ENCODE results near the gene TMEM95. TPM values are rescaled to one million over a fixed set of nuclear protein-coding genes. Genes with fewer than 3 reads are reported as not detected.
"Not testable (repeated sequence)": the region's sequence is repeated elsewhere in the genome, so short reads cannot be mapped to it uniquely, and the experiment has no call there.

TMEM95 gene
- total RNA-seq, 2 donors from 2014 or later, result not detected

GRCh38 chr17:7322520-7323194 lies 32.3 kb upstream of the TMEM95 start:
- intact Hi-C loops (cut with DNase I), result no loop called here
- DNase-seq (no peak), ATAC-seq (no peak)

DNA sequence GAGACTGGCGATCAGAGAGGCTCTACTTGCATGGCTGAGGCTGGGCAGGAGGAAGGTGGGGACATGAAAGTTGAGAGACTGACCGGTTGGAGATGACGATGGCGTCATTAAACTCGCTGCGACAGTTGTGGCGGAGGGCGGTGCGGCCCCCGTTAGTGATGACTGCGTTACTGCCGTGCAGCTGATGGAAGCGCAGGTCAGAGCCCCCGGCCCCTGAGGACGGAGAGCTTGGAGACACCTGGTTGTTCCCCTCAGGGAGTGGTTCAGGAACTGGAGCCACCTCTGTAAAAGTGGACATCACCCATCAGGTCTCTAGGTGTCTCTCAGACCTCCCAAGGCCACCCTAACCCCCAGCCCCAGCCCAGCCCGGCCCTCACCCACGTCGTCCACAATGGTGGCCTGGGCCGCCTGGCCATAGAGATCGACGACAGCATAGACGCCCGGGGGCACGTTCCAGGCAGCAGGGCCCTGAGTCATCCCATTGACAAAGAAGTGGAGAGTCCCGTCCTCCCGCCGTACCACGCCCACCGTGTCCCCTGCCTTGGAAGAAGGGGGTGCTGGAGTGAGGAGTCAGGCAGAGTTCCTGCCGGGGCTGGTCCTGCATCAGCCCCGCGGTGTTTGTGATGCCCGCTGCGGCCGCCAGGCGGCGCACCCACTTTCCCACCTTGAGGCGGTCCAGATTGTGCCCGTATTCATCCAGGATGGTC lies 31.1 kb upstream of the TMEM95 start:
- peak; percentile 63 for DNase-seq
- intact Hi-C loops (cut with DNase I), result no loop called here
- peak; percentile 14 to 28 for ATAC-seq

DNA sequence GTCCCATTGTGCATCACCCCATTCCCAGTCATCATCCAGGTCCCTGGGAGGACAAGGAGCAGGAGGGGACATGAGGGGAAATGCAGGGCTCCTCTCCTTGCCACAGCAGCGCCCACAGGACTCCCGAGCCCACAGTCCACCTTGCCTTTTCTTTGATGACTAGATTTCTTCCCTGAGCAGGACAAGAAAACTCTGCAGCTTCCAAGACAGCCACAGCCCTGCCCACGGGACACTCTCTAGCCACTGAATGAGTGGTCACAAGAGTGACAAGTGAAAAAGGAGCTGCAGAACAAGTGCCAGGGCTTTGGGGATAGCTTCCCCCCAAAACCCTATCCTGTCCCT lies 30.5 kb upstream of the TMEM95 start:
- intact Hi-C loops (cut with DNase I), result no loop called here
- no peak for ATAC-seq
- no peak for DNase-seq

DNA sequence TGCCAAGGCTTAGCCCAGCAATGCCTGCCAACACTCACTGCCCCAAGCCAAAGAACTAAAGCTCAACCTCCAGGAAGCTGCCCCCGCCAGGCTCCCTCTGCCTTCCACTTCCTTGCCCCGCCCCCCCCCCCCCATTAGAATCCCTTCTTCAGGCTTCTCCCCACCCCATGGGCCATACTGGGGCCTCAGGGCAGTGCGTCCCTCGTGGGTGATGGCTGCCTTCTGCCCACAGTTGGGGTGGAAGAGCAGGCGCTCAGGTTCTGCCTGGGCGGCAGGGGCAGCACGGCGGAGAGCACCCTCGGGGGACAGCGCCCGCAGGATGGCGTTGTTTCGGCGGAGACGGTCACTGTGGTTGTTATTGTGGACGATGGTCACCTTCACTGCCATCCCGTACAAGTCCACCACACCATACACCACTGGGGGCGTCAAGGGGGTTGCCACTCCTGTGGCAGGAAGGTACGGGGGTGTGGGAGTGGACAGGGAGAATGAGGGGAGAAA lies 29.9 kb upstream of the TMEM95 start:
- ATAC-seq (no peak), DNase-seq (no peak)
- intact Hi-C loops (cut with DNase I), result no loop called here

- DNase-seq, result no peak
- intact Hi-C loops (cut with DNase I), result no loop called here
- no peak for ATAC-seq
Measured at GRCh38 chr17:7326186-7326585, 28.8 kb upstream of the TMEM95 start.

DNA sequence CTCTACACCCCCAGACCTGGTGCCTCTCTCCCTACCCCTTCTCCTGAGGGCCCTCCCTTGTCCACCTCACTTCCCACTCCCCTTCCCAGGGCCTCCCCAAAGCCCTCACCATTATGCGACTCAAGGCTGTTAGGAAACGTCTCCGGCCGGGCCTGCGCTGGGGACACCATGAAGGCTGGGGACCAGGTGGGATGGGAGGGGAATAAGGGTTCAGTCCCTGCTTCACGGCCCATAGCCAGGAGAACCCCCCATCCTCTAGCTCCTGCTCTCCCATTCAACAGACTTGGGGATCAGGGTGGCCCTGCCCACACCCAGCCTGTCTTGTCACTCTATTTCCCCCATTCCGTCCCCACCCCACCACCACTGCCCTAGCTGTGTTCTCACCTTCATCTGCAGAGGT lies 27.9 kb upstream of the TMEM95 start:
- intact Hi-C loops (cut with DNase I), result no loop called here
- DNase-seq (no peak), ATAC-seq (no peak)

GRCh38 chr17:7327501-7327900 lies 27.5 kb upstream of the TMEM95 start:
- intact Hi-C loops (cut with DNase I), result no loop called here
- ATAC-seq, result no peak
- DNase-seq, result no peak

DNA sequence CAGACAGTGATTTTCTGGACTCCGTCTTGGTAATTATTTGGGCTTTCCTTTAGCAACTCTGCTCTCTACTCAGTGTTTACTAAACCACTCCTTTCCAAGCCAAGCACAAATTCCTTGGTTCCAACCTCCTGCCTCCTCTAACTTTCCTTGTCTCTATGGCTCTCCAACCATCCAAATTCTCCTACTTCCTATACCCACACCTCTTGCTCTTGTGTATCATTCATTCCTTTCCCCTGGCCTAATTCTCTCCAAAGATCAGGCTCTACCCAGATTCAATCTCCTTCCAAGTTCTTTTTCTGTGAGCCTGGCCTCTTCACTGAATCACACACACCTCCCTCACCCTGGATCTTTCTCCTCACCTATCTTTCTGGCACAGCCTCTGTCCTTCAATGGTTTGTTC lies 26.9 kb upstream of the TMEM95 start:
- no peak for ATAC-seq
- intact Hi-C loops (cut with DNase I), result no loop called here
- DNase-seq, result no peak

DNA sequence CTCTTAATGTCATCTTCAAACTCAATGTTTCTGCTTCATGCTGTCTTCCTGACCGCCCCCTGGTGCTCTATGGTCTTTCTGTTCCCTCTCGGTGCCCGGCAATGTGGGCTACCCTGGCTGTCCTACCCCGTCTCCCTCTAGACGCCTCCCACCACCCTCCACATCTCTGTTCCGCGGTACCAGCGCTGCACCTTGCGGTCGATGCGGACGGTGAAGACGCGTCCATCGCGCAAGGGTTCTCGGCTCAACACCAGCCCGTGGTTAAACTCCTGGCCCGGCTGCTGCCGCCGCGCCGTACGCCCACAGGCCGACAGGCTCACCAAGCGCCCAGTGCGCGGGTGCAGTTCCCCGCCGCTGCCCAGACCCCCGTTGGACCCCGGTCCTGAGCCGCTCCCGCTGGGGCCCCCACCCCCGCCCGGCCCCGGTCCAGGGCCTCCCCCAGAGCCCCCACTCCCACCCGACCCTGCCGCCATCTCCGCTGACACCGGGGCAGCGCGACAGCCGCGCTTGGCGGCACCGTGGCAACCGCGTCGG lies 26.0 kb upstream of the TMEM95 start, which contains the start of gene NEURL4:
TSS of gene NEURL4 (minus strand) at position 496 of the 534 bp plus-strand sequence. CDS start at position 473, 23 bp downstream.
- peak in 1 of 2 donors; percentile 18 for ATAC-seq
- no peak for DNase-seq
- intact Hi-C loops (cut with DNase I), result no loop called here

- intact Hi-C loops (cut with DNase I), result no loop called here
- ATAC-seq (peak; percentile 87 to 90), DNase-seq (peak; percentile 99)
Measured at GRCh38 chr17:7329374-7329996, 25.5 kb upstream of the TMEM95 start.

DNA sequence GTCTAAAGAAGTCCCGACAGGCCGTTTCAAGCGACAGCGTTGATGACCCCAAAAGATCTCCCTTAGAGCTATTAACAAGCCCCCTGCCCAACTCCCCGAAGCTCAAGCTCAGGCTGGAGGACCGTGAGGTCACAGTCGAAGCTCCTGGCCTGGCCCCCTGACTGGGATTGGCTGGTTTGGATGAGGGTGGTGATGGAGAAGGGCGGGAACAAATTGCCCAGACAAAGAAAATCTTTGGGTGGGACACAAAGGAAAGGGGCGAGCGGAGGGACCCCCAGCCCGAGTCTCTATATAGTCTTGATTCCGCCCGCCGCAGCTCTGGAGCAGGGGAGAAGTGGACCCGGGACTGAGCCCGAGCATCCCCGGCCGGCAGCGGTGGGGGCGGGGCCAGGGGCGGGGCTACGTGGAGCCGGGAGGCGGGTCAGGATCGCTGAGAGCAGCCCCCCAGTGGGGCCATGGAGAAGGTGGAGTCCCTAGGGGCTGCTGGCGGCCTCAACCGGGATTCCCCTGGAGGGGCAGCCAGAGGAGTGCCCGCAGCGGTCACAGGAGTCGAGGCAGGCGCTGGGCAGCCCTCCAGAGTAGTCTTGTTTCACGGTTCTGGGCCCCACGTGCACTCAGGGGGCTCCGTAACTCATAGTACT lies 24.8 kb upstream of the TMEM95 start:
- peak; percentile 69 to 81 for ATAC-seq
- peak; percentile 85 for DNase-seq
- intact Hi-C loops (cut with DNase I), result no loop called here

DNA sequence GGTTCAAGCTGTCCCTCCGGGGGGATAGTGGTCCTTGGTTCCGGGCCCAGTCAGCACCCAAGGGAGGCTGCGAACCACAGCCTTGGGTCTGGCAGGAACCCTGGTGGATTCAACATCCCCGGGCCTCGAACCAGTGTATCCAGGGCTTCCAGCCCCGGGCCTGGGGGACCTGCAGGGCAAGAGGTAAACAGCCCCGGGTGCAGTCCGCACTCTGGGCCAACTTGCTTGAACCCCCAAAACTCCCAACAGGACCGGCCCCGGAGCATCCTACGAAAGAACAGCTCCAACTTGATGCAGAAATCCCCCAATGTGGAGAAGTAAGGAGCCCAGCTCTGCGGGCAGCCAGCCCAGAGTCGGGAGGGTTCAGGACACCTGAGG lies 24.3 kb upstream of the TMEM95 start:
- ATAC-seq (no peak), DNase-seq (no peak)
- intact Hi-C loops (cut with DNase I), result no loop called here

GRCh38 chr17:7332111-7332510 lies 22.8 kb upstream of the TMEM95 start:
- DNase-seq (no peak), ATAC-seq (no peak)
- intact Hi-C loops (cut with DNase I), result no loop called here

DNA sequence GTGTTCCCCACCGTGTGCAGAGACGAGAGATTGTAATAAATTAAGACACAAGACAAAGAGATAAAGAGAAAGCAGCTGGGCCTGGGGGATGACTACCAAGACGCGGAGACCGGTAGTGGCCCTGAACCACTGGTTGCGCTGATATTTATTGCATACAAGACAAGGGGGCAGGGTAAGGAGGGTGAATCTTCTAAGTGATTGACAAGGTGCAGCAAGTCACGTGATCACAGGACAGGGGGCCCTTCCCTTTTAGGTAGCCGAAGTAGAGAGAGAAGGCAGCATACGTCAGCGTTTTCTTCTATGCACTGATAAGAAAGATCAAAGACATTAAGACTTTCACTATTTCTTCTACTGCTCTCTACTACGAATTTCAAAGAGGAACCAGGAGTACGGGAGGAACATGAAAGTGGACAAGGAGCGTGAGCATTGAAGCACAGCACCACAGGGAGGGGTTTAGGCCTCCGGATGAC lies 22.3 kb upstream of the TMEM95 start:
- ATAC-seq; DNase-seq; intact Hi-C loops (cut with DNase I): not testable (repeated sequence)

- ATAC-seq (no peak), DNase-seq (no peak)
- intact Hi-C loops (cut with DNase I), result no loop called here
Measured at GRCh38 chr17:7334938-7335538, 19.9 kb upstream of the TMEM95 start.

- ATAC-seq; intact Hi-C loops (cut with DNase I); DNase-seq: not testable (repeated sequence)
Measured at GRCh38 chr17:7335765-7336164, 19.2 kb upstream of the TMEM95 start.

GRCh38 chr17:7336240-7337175 lies 18.4 kb upstream of the TMEM95 start, which contains the start of gene ACAP1:
ACAP1 (plus strand) TSS chr17:7336529; CDS start chr17:7336735, 206 bp downstream.
- DNase-seq, result no peak
- intact Hi-C loops (cut with DNase I), result no loop called here
- peak; percentile 65 to 86 for ATAC-seq

- ATAC-seq; DNase-seq; intact Hi-C loops (cut with DNase I): not testable (repeated sequence)
Measured at GRCh38 chr17:7337600-7337999, 17.4 kb upstream of the TMEM95 start.

Measured in left cardiac atrium (tissue), 4 donors.